HG02571 (cell line): ENCODE measurements around the gene AMDHD2.

Source experiments
- ATAC-seq: cut with Tn5 transposase; IDR thresholded peaks from one replicate; pipeline ENCODE4 v1.9.1; 2021; ENCODE audit warnings: mild to moderate bottlenecking, moderate library complexity; ENCODE audit not compliant: unreplicated experiment

AMDHD2 gene

DNA sequence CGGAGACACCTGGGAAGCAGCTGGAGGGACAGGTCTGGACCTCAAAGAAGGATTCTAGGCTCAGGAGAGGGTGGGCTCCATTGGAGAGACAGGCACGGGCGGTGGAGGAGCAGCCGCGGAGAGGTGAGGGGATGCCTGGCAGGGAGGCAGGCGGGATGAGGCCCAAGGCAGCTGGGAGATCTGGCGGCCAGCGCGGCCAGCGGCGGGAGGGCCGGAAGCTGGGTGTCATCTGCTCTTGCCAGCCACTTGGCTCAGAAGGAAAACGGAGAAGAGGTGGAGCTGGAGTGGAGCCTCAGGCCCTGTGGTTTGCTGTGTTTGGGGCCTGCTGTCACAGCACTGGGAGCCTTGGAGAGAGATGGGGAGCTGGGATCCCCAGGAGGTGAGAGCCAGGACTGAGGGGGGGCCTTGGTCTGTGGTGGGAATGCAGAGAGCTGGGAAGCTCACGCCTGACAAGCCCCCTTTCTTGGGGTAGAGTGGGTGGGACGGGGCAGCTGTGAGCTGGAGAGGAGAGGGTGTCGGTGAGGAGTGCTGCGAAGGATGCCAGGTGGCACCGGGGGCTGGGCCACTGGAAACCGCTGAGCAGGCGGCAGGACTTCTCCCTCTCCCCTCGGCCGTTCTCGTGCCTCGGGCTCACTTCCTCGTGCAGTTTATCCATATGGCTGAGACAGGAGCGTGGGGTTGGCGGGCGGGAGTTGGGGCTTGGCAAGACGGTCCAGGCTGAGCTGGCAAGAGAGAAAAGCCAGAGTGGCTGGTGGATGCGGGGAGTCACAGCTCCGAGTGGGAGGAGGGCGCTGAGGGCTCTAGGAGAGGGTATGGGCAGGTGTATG is 37.2 kb upstream of the AMDHD2 start:
- no peak for ATAC-seq

DNA sequence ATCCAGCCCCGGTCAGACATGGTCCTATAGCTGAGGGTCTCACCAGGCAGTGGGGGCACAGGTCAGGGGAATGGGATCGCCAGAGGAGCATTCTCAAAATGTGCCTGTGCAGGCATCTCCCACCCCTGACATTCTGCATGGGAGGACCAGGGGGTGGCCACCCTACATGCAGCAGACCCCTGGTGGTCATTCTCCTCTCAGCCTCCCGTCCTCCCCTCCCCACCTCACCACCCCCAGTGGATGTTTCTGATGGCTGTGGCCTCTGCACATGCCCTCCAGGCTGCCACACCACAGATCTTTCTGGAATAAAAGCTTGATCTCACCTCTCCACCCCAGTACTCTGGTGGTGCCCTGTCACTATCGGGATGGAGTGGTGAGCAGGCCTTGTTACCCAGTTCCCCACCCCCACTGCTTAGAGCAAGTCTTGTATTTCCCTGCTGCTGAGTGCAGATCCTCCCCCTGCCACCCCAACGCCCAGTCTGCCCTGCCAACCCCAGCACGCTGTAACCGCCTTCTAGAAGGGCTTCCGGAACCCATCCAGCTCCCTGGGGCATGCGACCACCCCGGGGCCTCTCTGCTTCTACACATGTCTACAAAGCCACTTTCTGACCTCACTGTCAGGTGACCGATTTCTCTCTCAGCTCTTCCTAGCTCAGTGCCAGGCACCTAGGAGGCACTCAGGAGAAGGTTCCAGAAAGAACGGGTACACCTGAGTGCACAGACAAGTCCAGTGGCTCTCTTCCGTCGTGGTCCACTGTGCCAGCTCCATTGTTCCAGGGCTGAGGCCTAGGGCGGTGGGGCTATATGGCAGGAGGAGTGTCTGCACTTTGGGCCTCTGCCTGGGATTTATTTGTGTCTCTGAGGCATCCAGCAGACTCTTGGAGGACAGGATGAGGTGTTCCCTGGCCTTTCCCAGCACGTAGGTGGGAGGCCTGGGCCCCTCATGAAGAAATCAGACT is 36.0 kb upstream of the AMDHD2 start:
- no peak for ATAC-seq

DNA sequence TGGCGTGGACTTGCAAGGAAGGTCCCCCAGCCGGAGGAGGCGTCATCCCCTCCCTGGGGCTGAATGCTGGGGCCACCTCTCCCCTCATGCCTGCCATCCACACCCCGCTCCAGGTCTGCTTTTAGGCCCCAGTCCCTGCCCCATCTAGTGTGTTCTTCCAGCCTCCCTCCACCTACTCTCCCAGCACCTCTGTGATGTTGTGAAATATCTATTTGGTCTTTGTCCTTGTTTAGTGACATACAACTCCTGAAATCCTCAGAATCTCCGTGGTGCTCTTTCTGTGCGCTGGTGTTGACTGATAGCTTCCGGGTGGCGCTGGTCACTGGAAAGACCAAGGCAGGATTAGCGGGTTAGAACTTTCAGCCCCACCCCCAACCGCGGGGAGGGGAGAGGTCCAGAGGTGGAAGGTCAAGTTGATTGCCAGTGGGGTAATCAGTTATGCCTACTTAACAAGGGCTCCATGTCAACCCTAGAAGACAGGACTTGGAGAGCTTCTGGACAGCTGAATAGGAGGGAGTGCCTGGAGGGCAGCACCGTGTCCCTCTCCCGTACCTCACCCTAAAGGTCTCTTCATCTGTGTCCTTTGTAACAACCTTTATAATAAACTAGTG is 35.2 kb upstream of the AMDHD2 start:
- no peak for ATAC-seq

DNA sequence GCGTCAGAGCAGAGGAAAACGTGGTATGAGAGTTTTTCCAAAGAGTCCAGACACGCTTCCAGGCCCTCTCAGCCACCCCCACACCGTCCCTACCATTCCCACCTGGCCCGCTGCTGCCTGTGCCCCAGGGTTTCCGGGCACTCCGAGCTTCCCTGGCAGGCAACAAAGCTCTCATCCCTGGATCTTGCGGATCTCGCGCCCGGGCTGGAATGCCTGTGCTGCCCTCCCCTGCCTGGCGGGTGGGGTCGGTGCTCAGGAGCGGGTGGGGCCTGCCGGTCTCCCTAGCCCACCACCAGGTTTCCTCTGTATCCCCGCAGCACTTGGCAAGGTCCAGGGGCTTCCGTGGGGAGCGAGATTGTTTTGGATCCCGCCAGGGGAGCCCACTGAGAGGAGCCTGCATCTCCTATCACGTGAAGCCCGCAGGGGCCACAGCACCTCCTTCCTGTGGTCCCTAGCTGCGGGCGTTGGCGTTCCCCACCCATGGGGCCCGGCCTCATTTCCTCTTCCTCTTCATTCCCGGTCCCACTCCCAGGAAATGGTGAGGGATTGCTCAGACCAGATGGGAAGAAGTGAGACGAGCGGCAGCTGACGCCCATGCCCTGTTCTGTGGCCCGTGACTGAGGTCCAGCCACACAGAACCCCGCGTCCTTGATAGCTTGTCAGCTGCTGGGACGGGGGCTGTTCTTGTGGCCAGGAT is 34.2 kb upstream of the AMDHD2 start:
- ATAC-seq = no peak

DNA sequence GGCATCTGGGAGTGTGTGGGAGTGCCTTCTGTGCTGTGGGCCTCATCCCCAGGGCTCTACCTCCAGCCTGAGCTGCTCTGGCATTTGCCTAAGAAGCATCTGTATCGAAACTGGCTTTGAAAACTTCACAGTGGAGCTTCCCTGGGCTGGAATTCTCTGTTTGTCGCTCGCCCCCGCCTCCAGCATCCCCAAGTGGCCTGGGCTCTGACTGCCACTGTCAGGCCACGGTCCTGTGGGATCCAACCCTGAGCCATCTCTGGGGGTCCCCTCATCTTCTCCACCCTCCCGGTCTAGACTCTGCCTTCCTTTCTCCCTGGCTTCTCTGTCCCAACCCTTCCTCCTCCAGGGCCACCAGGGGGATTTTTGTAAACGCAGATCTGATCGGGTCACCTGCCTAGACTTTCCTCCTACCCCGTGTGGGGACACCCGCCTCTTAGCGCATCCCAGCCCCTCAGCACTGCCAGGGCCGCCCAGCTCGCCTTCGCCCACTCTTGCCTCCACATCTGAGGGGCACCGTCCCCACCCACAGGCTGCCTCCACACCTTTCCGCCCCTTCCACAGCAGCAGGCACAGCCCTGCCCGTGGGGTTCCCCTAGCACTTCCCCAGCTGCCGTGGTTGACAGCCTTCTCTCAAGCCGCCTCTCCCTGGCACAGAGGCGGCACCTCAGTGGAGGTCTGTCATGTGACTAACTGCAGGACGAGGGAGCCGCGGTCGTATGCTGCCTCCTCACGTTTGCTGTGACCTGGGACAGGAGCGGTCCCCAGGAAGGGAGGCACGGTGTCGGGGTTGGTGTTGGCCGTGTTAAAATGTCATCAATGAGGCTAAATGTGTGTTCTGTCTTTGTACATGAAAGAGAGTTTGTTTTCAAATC is 33.3 kb upstream of the AMDHD2 start:
- peak; percentile 59 for ATAC-seq

DNA sequence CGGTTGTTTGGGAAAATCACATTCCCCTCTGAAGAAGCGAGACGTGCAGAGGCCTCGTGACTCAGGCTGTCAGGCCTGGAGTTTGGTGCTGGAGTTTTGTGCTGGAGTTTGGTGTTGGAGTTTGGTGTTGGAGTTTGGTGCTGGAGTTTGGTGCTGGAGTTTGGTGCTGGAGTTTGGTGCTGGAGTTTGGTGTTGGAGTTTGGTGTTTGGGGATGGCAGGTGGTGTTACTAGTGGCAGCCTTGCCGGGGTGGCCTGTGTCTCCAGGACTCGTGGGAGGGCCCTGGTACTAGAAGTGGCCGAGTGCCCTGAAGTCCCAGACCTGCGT is 32.7 kb upstream of the AMDHD2 start:
- no peak for ATAC-seq

DNA sequence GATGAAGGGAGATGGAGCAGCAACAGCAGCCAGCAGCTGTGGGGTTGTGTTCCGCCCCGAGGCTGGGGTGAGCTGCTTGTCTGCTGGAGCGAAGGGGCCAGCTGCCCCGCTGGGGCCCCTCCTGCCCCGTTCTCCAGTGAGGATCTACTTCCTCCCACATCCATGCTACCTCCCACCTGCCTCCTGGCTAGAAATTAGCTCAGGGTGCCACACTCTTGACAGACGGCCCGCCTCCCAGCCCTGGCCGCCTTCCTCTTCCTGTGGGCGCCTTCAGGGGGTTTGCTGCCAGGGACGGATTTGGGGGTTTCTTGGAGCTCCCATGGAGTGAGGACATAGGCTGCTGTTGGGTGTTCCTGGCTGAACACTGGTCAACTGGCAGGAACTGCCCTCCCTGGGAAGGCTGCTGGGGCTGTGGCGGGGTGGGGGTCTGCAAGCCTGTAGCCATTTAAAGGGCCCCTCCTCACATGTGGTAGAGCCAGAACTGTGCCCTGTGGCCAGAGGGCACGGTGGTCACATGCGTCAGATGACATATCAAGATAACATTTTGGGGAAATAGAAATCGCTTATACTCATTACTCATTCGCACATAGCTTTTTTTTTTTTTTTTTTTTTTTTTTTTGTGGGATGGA is 32.2 kb upstream of the AMDHD2 start:
- ATAC-seq = no peak

DNA sequence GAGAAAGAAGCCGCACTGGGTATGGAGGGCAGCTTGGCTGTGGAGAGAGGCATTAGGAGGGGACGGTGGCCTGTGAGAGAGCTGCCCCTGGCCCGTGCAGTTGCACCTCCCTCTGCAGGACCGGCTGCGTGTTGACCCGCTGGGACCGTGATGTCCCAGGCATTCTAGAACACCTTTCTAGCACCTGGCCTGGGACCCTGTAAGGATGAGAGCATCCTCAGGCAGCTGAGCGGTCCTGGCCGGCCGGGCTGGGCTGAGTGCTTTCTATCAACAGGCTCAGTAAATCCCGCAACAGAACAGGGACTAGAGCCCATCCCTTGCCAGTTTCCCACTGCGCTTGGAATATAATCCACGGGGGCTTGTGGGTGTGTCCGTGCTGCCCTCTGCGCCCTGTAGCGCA is 30.6 kb upstream of the AMDHD2 start:
- no peak for ATAC-seq

DNA sequence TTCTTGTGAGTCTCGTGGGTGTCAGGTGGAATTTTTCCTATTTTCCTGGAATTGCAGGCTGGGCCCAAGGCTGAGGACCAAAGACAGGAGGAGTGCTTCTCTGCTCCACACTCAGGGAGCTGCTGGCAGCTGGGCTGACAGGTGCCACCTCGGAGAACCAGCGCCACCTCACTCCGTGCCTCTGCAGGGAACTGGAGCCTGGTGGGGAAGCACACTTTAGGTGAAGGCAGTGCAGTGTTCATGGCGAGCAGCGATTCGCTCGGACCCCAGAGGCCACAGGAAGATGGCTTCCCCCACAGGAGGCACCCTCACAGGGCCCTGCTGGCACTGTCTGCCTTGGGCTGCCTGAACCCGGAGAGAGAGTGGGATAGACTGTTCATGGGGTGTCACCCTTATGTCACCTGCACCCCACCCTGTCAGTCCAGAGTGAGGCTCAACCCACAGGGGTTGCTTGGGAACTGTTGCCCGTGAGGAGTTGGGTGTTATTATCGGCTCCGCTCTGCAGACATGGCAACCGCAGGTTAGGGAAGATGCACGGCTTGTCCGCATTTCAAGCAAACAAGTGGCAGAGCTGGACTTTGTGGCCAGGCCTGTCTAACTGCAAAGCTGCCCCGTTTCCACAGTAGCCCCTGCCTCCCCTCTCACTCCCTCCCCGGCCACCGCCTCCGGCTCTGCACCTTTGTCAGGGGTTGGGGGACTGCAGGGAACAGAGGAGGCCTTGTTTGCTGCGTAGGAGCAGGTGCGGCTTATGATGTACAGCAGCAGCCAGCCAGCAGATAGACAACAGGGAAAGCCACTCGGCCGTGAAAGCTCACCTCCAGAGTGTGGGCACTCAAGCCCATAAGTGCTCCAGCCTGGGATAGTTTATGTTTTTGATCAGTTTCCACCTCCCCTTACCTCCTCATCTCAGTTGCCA is 29.7 kb upstream of the AMDHD2 start:
- no peak for ATAC-seq

DNA sequence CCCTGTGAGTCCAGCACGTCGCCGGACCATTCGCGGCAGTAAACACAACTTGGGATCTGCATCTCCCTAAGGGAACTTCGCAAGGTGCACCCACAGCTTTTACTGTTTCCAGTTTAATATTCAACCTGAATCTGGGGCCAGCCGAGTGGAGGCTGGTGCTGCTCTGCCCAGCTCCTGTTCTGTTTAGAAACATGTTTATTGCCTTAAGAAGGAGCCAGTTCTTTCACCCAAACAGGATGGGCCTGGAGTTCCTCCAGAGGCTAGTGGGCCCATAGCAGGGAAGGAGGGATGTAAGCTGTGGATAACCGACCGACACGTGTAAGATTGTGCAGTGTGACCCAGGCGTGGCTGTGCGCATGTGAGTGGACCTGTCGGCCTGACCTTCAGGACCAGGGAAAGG is 27.9 kb upstream of the AMDHD2 start:
- no peak for ATAC-seq

DNA sequence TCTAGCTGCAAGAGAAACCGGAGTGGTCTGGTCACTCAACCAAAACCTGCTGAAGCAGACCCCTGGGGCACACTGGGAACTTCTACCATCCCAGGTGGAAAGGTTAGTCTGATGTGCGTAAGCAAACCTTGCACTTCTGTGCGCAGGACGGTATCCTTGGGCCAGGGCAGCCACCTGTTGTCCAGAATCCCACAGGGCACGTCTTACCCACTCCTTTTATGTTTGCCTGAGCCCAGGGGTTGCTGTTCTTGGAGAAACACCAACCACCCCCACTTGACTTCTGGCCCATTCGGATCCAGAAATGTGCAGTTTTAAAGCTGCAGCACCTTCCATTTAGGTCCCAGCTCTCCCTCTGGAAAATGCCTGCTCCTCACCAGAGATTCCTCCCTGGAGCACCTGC is 26.6 kb upstream of the AMDHD2 start:
- no peak for ATAC-seq

DNA sequence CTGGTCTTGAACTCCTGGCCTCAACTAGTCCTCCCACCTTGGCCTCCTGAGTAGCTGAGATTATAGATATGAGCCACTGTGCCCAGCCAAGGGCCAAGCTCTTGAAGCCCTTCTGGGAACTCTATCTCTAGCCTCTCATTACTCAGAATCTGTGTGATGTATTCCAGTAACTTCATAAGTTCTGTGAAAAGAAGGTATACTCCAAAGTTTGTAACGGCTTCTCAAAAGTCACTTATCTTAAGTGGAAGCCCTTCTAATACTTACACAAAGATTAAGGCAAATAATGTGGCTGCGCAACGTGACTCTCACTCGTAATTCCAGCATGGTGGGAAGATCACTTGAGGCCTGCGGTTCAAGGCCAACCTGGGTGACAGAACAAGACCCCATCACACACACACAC is 25.6 kb upstream of the AMDHD2 start:
- ATAC-seq = no peak

DNA sequence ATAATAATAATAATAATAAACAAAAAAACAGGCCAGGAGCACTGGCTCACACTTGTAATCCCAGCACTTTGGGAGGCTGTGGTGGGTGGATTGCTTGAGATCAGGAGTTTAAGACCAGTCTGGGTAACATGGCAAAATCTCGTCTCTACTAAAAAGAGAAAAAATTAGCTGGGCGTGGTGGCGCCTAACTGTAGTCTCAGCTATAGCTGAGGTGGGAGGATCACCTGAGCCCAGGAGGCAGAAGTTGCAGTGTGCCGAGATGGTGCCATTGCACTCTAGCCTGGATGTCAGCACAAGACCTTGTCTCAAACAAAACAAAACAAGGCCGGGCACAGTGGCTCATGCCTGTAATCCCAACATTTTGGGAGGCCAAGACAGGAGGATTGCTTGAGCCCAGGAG is 25.1 kb upstream of the AMDHD2 start:
- ATAC-seq = no peak

DNA sequence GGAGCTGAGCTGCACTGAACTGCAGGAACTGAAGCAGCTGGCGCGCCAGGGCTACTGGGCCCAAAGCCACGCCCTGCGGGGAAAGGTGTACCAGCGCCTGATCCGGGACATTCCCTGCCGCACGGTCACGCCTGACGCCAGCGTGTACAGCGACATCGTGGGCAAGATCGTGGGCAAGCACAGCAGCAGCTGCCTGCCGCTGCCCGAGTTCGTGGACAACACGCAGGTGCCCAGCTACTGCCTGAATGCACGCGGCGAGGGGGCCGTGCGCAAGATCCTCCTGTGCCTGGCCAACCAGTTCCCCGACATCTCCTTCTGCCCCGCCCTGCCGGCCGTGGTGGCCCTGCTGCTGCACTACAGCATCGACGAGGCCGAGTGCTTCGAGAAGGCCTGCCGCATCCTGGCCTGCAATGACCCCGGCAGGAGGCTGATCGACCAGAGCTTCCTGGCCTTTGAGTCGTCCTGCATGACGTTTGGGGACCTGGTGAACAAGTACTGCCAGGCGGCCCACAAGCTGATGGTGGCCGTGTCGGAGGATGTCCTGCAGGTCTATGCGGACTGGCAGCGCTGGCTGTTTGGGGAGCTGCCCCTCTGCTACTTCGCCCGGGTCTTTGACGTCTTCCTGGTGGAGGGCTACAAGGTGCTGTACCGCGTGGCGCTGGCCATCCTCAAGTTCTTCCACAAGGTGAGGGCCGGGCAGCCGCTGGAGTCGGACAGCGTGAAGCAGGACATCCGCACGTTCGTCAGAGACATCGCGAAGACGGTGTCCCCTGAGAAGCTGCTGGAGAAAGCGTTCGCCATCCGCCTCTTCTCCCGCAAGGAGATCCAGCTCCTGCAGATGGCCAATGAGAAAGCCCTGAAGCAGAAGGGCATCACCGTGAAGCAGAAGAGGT is 23.7 kb upstream of the AMDHD2 start:
- no peak for ATAC-seq

DNA sequence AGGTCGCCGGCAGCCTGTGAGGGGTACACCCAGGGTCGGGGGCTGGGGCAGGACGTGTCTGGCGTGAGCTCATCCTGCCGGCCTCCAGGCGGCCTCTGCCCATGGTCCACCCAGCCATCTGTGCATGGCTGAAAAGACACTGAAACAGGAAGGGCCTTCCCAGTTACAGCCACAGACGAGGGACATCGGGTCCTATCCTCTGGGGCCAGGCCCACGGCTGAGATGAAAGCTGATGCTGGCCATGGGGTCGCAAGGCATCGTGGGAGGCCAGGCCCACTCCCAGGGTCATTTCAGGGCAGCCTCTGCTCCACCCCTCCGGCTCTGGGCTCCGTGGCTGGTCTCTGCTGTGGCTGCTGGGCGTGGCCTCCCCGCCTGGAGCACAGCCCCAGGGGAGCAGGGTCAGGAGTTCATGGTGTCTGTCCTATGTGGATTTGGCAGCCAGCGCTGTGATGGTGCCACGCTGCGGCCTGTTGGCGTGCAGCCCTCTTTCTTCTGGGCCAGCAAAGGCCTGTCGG is 23.0 kb upstream of the AMDHD2 start:
- no peak for ATAC-seq

DNA sequence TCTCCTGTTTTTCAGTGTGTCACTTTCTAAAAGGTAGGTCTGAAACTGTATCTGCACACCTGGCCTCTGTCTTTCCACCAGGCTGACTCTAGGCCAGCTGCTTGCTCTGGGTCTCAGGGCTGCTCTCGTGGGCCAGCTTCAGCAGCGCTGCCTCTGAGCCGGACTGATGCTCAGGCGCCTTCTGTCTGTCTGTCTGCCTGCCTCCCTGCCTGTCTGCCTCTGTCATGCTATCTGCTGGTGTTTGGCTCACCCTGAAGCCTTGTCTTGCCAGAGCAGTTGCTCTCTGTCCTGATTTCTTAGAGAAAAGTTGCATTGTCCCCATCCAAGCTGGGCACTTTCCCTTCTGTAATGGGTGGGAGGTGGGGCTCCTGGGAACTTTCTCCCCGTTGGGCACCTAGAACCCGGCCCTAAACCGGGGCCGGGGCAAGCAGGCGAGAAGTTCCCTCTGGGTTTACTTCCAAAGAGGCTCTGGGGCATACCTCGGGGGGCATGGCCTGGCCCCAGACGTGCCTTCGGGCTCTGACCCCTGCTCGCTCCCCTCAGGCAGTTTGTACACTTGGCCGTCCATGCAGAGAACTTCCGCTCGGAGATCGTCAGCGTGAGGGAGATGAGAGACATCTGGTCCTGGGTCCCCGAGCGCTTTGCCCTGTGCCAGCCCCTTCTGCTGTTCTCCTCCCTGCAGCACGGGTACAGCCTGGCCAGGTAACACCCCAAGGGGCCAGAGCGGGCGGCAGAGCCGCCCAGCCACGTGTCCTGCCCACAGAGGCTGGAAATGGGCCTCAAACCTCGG is 22.3 kb upstream of the AMDHD2 start:
- no peak for ATAC-seq
